ENCODE measurements around the gene SULT1A3.

- TF ChIP-seq FOXP1 (CRISPR knock-in tag; IDR thresholded peaks at IDR 0.05; ENCODE audit: borderline replicate concordance) (no peak), JUN (CRISPR knock-in tag; IDR thresholded peaks at IDR 0.05) (no peak), RORB (CRISPR knock-in tag; IDR thresholded peaks at IDR 0.05) (no peak), E2F4 (CRISPR knock-in tag; IDR thresholded peaks at IDR 0.05; ENCODE audit: borderline replicate concordance, low read depth) (no peak), USF2 (CRISPR knock-in tag; IDR thresholded peaks at IDR 0.05) (no peak), CTCF (IDR thresholded peaks at IDR 0.05) (no peak), AFF4 (CRISPR knock-in tag; IDR thresholded peaks at IDR 0.05; ENCODE audit: borderline replicate concordance) (no peak)
Observed at GRCh38 chr16:30185683-30186421, 13.2 kb upstream of the SULT1A3 start.
